OCI-M2 (cell line): ENCODE results near the gene DOCK9.

Experiments used
- DNase-seq: peaks from one replicate; lab custom pipeline; 2025; ENCODE audit not compliant: unreplicated experiment; lab: John Stamatoyannopoulos, UW

Gene DOCK9

DNA sequence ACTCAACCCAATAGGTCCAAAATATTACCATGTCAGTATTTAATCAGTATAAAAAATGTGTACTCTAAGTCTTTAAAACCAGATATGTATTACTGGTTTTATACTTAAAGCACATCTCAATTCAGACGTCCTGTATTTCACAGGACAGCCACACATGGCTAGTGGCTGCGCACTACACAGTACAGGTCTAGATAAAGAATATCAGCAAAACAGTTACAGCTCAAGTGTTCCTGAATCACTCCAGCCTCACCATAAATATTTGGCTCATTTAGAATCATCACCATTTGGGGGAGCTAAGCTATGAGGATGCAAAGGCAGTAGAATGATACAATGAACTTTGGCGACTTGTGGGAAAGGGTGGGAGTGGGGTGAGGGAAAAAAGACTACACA is 89.0 kb downstream of the DOCK9 start:
- no peak for DNase-seq

DNA sequence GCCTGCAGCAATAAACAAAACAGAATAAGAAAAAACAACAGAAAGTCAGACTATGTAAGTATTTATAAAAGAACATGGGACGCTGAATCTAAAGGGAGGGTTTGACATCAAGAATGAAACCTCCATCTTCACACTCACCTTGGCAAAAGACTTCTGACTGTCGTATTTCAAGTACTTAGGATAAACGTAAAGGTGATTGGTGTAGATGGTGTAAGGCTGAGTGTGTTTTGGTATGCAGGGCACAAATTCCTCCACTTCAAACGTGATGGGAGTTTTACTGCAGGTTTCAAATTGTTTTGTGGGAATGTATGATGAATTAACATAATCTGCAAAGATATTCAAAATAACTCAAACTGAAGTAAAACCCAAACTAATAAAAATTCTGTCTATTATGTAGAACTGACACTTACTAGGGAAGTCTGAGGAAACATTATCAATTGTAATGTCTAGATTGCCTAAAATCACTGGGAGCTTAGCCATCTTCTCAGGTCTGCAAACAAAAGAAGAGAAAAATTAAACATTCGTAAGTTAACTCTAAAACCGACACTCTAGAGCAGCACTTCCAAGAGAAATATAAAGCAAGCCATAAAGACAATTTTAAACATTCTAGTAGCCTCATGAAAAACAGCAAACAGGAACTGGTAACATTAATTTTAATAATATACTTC is 89.5 kb downstream of the DOCK9 start:
- no peak for DNase-seq

DNA sequence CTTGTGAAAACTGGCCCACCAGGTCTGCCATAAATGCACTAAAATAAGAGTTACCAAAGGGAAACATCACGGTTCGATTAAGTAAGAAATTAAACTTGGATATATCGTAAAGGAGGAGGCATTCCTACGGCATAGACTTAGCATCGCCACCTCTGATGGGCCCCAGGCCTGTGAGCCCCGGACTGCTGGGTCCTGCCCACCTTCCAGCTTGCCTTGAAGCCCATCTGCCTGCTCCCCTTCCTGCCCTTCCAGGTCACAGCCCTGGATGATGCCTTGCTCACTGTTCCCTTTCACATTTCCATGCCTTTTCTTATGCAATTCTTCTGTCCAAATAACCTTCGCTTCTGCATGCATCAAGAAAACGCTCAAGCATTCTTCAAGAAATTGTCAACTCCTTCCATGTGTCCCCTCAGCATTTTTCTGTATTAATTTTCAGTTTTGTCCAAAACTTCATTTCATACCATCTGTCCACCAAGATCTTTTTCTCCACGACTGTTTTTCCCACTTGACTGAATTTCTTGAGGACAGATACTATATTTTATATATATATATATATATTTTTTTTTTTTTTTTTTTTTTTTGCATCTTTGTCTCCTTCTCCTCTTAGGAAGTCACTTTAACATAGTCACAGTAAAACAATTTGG is 91.2 kb downstream of the DOCK9 start:
- no peak for DNase-seq

DNA sequence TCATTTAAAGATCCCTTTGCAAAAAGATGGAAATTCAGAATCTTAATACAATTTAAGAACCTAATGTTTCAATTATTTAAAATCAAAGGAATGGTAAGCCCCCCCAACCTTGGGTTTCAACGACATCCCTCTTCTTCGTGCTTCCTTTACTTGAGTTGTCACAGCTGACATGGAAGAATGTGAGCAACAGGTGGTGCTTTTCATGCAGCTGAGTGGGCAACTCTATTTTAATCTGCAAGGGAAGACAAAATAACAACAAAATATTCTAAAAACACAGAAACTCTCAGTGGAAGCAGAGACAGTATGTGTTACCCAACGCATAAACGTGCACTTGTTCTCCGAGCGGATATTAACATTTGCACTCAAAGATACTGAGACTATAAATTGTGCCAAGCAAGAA is 92.3 kb downstream of the DOCK9 start:
- no peak for DNase-seq

DNA sequence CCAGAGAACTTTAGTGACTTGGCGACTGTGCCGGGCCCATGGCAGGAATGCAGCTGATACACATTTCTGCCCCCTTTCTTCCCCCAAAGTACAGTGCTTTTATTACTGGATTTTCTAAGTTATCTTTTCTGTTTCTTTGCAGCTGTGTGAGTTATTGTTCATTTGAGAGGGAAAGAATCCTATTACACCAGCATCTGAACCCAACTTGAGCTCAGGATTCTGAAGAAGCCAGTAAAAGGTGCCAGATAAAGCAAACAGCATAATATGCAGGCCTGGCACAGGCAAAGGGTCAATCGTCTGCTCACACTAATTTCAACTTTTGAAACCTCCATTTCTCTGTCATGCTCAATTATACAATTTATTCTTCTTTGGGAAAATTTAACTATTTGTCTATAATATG is 93.9 kb downstream of the DOCK9 start:
- no peak for DNase-seq

DNA sequence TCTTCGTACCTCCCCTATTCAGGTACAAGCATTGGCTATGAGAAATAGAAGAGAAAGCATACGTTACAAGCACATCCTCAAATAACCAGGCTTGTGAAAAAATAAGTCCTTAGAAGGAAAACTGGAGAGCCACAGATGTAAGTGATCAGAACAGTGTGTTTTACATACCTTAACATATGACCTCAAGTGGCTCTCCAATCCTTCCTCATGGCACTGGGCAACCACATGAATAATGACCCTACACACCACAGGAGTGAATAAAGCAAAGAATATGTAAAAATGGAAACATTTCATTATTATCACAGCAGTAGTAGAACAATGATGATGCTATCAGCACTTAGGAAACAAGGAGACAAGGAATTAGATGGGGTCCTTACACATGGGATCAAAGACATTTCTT is 96.5 kb downstream of the DOCK9 start:
- no peak for DNase-seq

DNA sequence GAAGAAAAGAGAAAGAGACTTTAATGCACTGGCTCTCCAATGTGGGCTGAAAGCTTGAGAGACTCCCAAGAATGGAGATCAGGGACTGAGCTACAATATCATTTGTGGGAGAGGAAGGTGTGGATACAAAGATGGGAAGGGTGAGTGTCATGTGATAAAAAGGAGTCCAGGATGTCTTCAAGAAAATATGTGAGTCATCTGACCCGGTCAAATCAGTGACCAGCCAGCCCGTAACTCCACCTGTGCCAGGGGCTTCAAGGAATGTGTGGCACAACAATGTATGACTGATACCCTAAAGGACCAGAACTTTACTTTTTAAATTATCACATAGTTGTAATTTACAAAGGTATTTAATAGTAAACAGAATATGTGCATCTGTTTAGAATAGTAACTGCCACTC is 97.2 kb downstream of the DOCK9 start:
- no peak for DNase-seq

DNA sequence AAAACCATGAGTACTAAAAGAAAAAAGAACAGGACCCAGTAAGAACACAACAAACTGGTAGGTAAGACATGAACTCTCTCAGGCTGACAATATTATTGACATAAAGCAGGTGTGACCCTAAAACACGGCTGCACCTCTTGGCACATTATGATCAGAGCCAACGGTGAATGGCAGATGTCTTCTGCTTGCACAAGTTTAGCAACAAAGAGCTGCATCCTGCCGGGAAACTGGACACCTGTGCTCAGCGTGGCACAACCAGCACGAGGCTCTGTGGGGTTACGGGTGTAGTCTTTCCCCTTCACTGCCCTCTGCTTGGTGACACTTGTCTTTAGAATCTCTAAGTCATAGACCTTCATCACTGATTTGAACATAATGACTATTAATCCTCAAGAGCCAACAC is 97.9 kb downstream of the DOCK9 start:
- no peak for DNase-seq

DNA sequence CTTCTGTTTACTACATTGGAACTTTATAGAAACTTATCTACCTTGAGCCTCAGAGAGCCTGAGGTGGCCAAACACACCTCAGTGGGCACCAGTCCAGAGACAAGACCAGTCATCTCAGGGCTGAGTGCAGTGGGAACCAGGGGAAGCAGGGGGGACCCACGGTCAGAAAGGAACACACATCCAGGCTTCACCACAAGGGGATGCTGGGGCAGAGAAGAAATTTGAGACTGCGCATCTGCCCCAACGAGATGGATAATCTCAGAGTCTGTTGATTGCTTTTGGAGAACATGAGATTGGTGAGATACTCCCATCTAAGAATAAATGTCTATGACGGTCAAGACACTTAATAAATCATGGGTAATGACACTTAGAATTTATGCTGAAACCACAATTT is 98.7 kb downstream of the DOCK9 start:
- DNase-seq: no peak

DNA sequence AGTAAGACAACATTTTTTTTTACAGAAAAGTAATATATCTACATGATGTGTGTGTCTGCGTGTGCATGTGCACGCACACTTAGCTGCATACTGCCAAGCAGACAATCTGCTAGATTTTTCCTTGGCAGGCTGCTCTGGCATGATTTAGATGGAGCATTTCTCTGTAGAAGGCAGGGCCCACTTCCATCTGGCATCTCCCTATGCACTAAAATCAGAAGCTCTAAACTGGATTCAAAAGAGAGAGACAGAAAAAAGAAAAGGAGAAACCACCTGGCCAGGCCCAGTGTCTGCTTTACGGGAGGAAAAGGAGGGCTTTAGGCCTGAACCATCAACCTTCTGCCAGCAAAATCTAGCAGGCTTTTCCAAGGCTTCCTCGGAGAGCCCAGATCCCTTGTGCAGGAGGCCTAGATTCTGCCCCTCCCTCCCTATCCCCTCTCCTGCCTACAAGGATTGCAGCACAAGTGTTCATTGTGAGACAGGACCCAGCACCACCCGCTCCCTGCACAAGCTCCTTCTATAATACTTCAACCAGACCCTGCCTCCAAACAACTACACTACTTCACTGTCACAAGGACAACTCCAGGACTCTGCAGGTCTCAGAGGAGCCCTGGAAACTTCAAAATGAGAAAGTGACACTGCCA is 99.3 kb downstream of the DOCK9 start:
- DNase-seq: no peak

DNA sequence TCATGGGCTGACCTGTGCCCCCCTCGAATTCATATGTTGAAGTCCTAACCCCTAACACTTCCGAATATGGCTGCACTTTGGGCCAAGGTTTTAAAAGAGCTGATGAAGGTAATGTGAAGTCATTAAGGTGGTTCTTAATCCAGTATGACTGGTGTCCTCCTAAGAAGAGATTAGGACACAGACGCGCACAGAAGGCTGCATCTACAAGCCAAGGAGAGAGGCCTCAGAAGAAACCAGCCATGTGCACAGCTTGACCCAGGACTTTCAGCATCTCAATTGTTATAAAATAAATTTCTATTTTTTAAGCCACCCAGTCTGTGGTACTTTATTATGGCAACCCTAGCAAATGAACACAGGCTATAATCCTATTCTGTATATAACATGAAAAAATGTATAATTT is 99.9 kb downstream of the DOCK9 start:
- DNase-seq: no peak

DNA sequence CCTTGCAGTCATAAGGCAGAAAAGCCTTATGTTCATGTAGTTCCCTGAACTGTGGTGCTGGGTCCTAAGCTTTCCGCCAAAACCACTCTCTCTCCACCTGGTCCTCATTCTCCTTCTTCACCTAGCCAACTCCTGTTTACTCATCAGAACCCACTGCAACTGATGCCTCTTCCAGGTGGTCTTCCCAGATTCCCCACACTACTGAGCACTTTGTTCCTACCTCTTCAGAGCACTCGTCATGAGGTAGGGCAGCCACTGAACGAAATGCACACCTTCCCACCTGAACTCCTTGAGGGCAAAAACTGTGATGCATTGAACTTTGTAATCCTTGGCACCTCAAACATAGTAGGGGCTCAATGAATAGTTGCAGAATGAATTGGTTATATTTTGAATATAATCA is 100.4 kb downstream of the DOCK9 start:
- DNase-seq: no peak

DNA sequence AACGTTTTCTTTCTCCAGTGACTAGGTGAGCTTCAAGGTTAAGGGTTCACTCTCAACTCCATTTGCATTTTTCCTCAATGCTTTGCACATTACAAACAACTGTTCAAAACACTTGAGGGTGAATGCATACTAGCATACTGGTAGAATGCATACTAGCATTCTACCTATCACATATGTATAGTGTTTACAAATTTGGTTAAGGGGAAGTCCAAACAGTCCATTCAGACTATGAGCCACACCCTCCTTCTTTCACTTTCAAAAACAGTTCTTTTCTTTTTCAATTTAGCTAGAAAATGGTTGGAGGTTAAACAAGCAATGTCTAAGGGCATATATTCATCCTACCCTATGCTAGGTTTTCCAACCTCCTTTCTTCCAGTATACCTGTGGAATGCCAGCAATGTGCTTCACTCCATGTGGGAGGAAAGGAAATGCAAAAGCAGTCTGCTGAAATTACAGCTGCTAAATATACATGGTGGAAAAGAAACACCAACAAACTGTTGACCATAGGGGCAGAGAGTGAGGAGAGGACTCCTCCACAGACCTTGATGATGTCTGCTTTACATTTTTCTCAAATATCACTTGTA is 102.6 kb downstream of the DOCK9 start:
- DNase-seq: no peak

DNA sequence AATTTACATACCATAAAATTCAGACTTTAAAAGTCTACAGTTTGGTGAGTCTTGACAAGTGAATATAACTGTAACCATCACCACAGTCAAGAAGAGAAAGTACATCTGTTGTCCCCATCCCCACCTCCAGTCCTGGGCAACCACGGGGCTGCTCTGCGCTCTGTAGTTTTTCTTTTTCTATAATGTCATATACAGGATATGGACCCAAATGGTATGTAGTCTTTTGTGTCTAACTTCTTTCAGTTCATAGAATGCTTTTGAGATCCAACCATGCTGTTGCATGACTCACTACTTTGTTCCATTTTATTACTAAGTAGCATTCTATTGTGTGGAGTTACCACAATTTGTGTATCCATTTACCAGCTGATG is 103.9 kb downstream of the DOCK9 start:
- no peak for DNase-seq

DNA sequence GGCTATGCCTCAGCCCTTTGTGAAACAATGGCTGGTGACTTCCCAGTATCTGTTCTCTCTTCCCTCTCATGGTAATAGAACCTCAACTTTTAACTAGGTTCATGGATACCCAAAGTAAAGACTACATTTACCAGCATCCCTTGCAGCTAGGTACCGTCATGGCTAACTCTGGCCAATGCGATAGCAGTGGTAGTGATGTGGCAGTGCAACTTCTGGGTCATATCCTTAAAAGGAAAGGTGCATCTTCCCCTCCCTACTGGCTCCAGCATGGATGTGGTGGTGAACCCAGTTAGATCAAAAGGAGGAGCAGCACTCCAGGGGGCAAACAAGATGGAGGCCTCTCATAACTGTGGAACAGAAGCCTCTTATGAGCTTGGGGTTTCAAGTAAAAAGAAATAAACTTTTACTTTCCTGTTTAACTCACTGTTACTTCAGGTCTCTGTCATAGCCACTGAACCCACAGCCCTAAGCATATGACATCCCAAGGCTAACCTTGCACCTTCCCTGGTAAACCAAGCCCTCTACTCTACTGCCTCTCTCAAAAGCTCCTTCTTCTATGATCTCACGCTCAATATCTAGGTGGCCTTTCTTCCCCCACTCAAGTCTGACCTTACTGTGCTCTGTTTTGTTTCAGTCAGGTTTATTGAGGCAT is 104.4 kb downstream of the DOCK9 start:
- no peak for DNase-seq

DNA sequence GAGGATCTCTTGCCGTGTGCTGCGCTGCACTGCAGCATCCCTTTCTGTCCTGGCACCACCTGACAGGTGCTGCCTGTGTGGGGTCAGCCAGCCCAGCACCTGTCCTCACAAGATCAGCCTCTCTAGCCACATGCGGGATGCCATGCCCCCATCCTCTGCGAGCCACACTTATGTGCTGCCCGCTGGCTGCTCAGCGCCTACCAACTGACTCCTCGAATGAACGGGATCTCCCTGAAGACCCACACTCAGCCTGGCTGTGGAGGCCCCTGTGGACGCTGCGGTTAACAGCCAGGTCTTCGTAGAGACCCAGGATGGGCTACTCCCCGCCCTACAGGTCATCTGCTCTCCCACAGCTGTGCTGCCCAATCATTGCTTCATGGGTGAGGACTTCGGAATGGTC is 106.1 kb downstream of the DOCK9 start:
- DNase-seq: no peak

DNA sequence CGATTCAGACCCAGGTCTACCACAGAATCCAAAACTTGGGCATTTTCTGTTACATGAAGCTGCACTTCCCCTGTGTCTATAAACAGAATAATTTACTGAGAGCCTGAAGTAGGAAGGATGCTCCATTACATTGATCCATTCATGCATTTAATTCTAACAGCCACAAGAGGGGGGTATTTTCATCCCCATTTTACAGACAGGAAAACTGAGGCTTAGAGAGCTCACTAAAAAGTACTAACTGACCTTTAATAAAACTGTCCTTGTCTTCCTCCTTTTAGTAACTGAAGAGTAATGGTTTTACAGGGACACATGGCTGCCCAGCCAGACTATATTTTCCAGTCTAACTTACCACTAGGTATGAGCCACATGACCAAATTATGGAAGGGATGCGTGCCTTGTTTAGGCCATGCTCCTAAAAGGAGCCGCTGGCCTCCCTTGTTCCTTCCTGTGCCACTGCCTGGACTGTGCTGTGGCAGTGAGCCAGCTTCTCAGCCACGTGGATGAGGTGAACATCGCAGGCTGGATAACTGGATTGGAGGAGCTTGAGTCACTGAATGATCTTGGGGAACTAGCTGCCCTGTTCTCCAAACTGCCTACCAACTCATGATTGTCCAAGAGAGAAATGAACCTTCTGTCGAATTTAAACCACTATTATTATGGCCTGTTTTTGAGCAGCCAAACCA is 108.3 kb downstream of the DOCK9 start:
- DNase-seq: no peak

DNA sequence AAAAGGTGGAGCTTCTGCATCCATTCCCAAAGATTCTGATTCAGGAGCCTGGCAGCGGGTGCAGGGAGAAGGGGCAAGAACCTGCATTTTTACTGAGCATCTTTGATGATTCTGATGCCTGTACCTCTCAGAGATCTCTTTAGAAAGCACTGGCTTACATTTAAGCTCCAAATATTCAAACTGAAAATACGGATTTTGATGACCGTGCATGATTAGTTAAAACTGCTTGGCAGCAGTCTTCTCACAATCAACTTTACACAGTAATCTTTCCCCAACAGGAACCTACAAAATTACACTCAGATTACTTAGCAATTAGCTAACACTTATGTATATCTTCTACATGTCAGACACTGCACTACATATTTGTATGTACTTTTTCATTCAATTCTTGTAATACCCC is 108.9 kb downstream of the DOCK9 start:
- no peak for DNase-seq

DNA sequence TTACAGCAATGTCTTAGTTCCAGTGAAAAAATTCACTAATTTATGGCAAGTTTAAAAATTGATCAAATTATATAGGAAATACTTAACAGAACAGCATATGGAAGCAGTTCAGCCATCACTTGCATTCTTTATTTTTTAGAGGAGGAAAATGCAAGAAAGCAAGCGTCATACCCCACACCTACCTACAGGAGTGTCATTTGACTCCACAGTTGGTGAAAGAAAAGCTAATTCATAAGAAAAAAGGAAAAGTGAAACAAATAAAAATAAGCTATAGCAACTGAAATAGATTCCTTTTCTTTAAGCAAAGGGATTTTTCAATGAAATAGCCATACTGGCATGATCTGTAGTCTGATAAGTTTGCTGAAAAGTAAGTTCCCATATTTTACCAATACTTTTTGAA is 111.0 kb downstream of the DOCK9 start:
- DNase-seq: no peak

DNA sequence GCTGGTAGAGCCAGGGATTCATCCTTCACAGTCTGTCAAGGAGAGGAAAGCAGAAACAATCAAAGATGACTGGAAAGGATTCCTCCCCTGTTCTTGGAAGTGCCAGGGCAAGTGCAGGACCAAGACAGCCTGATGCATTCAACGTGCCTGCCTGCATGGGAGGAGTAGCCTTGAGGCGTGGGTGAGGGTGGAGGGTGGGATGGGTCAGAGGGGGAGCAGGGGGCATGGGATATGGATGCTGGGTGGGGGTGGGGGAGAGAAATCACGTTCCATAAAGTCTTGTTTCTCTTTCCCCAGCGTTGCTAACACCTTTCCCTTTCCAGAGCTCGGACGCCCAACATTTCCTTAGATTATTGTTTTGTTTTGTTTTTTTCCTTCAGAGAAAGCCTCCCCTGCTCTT is 117.4 kb downstream of the DOCK9 start:
- no peak for DNase-seq

DNA sequence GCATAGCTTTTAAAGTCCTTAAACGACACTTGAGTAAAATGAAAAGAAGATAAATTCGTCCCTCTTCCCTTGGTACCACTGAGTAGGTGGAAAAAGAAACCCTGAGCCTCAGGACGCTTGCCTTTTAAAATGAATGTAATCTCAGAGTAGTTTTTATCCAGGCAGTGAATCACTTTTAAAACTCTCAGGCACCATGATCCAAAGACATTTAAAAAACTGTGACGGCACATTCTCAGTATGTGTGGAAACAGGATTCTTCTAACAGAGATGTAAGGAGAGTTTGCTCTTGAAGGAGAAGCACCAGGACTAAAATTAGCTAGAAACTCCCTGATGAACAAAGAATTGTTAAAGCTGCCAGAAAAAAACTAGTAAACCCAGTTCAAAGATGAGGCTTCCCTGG is 119.7 kb downstream of the DOCK9 start:
- DNase-seq: no peak
